Measurements from ENCODE around the gene BPIFA1. TPM values are rescaled to one million over a fixed set of nuclear protein-coding genes. Genes with fewer than 3 reads are reported as not detected.

Gene BPIFA1
- total RNA-seq = not detected

- Histone ChIP-seq H3K27me3 (ENCODE audit: control insufficient read depth in 3 of 3, insufficient read depth in 3 of 3, low read length in 3 of 3) (peaks cover 12 to 36% (median 15%) of the 10 kb centered on the region in 3 donors), H3K9me3 (ENCODE audit: control insufficient read depth in 3 of 3, low read length in 3 of 3) (no peaks in the 10 kb centered on the region), H3K4me1 (ENCODE audit: control insufficient read depth in 3 of 3, insufficient read depth in 3 of 3, low read length in 3 of 3) (no peaks in the 10 kb centered on the region), H3K4me3 (ENCODE audit: low read length in 3 of 3) (no peak within 1 kb of the TSS), H3K36me3 (ENCODE audit: control insufficient read depth in 3 of 3, insufficient read depth in 3 of 3, low read length in 3 of 3) (no peaks in the 10 kb centered on the region), H3K27ac (ENCODE audit: low read depth, low read length) (no peak within 1 kb of the TSS), H3K9ac (ENCODE audit: low read depth in 1 of 3, low read length in 3 of 3) (no peak within 1 kb of the TSS)
Observed at GRCh38 chr20:33235696-33236095, at the start of gene BPIFA1. BPIFA1 (plus strand) TSS chr20:33235996; CDS start chr20:33237712, 1,716 bp downstream.

- H3K9me3 ChIP-seq (ENCODE audit: control insufficient read depth in 3 of 3, low read length in 3 of 3) = peaks cover 0 to 4% (median 2%) of the 10 kb centered on the region in 3 donors
- no peak overlapping the region for H3K4me3 ChIP-seq (ENCODE audit: low read length in 3 of 3)
- H3K27me3 ChIP-seq (ENCODE audit: control insufficient read depth in 3 of 3, insufficient read depth in 3 of 3, low read length in 3 of 3) = peaks cover 0 to 6% (median 3%) of the 10 kb centered on the region in 3 donors
- H3K36me3 ChIP-seq (ENCODE audit: control insufficient read depth in 3 of 3, insufficient read depth in 3 of 3, low read length in 3 of 3) = no peaks in the 10 kb centered on the region
- H3K9ac ChIP-seq (ENCODE audit: low read depth in 1 of 3, low read length in 3 of 3) = no peak overlapping the region
- no peak overlapping the region for H3K27ac ChIP-seq (ENCODE audit: low read depth, low read length)
- H3K4me1 ChIP-seq (ENCODE audit: control insufficient read depth in 3 of 3, insufficient read depth in 3 of 3, low read length in 3 of 3) = no peaks in the 10 kb centered on the region
Observed at GRCh38 chr20:33187491-33187890, 48.3 kb upstream of the BPIFA1 start.

GRCh38 chr20:33188421-33188820, 47.4 kb upstream of the BPIFA1 start:
- Histone ChIP-seq H3K9me3 (ENCODE audit: control insufficient read depth in 3 of 3, low read length in 3 of 3) (peaks cover 0 to 2% (median 0%) of the 10 kb centered on the region in 3 donors), H3K27me3 (ENCODE audit: control insufficient read depth in 3 of 3, insufficient read depth in 3 of 3, low read length in 3 of 3) (peaks cover 0 to 4% (median 3%) of the 10 kb centered on the region in 3 donors), H3K4me3 (ENCODE audit: low read length in 3 of 3) (no peak overlapping the region), H3K4me1 (ENCODE audit: control insufficient read depth in 3 of 3, insufficient read depth in 3 of 3, low read length in 3 of 3) (no peaks in the 10 kb centered on the region), H3K27ac (ENCODE audit: low read depth, low read length) (no peak overlapping the region), H3K36me3 (ENCODE audit: control insufficient read depth in 3 of 3, insufficient read depth in 3 of 3, low read length in 3 of 3) (no peaks in the 10 kb centered on the region), H3K9ac (ENCODE audit: low read depth in 1 of 3, low read length in 3 of 3) (no peak overlapping the region)

GRCh38 chr20:33191484-33191883, 44.3 kb upstream of the BPIFA1 start:
- no peaks in the 10 kb centered on the region for H3K9me3 ChIP-seq (ENCODE audit: control insufficient read depth in 3 of 3, low read length in 3 of 3)

GRCh38 chr20:33191955-33192354, 43.8 kb upstream of the BPIFA1 start:
- no peaks in the 10 kb centered on the region for H3K4me1 ChIP-seq (ENCODE audit: control insufficient read depth in 3 of 3, insufficient read depth in 3 of 3, low read length in 3 of 3)
- H3K27ac ChIP-seq (ENCODE audit: low read depth, low read length) = no peak overlapping the region
- no peaks in the 10 kb centered on the region for H3K36me3 ChIP-seq (ENCODE audit: control insufficient read depth in 3 of 3, insufficient read depth in 3 of 3, low read length in 3 of 3)
- no peaks in the 10 kb centered on the region for H3K9me3 ChIP-seq (ENCODE audit: control insufficient read depth in 3 of 3, low read length in 3 of 3)
- no peak overlapping the region for H3K9ac ChIP-seq (ENCODE audit: low read depth in 1 of 3, low read length in 3 of 3)
- H3K27me3 ChIP-seq (ENCODE audit: control insufficient read depth in 3 of 3, insufficient read depth in 3 of 3, low read length in 3 of 3) = peaks cover 0 to 8% (median 3%) of the 10 kb centered on the region in 3 donors
- no peak overlapping the region for H3K4me3 ChIP-seq (ENCODE audit: low read length in 3 of 3)

More at GRCh38 chr20:33191484-33191883, 44.3 kb upstream of the BPIFA1 start:
- Histone ChIP-seq H3K9ac (ENCODE audit: low read depth in 1 of 3, low read length in 3 of 3) (no peak overlapping the region), H3K4me3 (ENCODE audit: low read length in 3 of 3) (no peak overlapping the region), H3K27ac (ENCODE audit: low read depth, low read length) (no peak overlapping the region), H3K27me3 (ENCODE audit: control insufficient read depth in 3 of 3, insufficient read depth in 3 of 3, low read length in 3 of 3) (peaks cover 0 to 8% (median 3%) of the 10 kb centered on the region in 3 donors), H3K4me1 (ENCODE audit: control insufficient read depth in 3 of 3, insufficient read depth in 3 of 3, low read length in 3 of 3) (no peaks in the 10 kb centered on the region), H3K36me3 (ENCODE audit: control insufficient read depth in 3 of 3, insufficient read depth in 3 of 3, low read length in 3 of 3) (no peaks in the 10 kb centered on the region)

GRCh38 chr20:33192912-33193501, 42.8 kb upstream of the BPIFA1 start:
- H3K4me3 ChIP-seq (ENCODE audit: low read length in 3 of 3) = no peak overlapping the region
- H3K9me3 ChIP-seq (ENCODE audit: control insufficient read depth in 3 of 3, low read length in 3 of 3) = no peaks in the 10 kb centered on the region
- H3K27ac ChIP-seq (ENCODE audit: low read depth, low read length) = no peak overlapping the region
- H3K27me3 ChIP-seq (ENCODE audit: control insufficient read depth in 3 of 3, insufficient read depth in 3 of 3, low read length in 3 of 3) = peaks cover 0 to 18% (median 8%) of the 10 kb centered on the region in 3 donors
- no peak overlapping the region for H3K9ac ChIP-seq (ENCODE audit: low read depth in 1 of 3, low read length in 3 of 3)
- no peaks in the 10 kb centered on the region for H3K36me3 ChIP-seq (ENCODE audit: control insufficient read depth in 3 of 3, insufficient read depth in 3 of 3, low read length in 3 of 3)
- no peaks in the 10 kb centered on the region for H3K4me1 ChIP-seq (ENCODE audit: control insufficient read depth in 3 of 3, insufficient read depth in 3 of 3, low read length in 3 of 3)

- no peak overlapping the region for H3K27ac ChIP-seq (ENCODE audit: low read depth, low read length)
- no peaks in the 10 kb centered on the region for H3K4me1 ChIP-seq (ENCODE audit: control insufficient read depth in 3 of 3, insufficient read depth in 3 of 3, low read length in 3 of 3)
- no peak overlapping the region for H3K4me3 ChIP-seq (ENCODE audit: low read length in 3 of 3)
- H3K36me3 ChIP-seq (ENCODE audit: control insufficient read depth in 3 of 3, insufficient read depth in 3 of 3, low read length in 3 of 3) = no peaks in the 10 kb centered on the region
- peaks cover 5 to 31% (median 8%) of the 10 kb centered on the region in 3 donors for H3K27me3 ChIP-seq (ENCODE audit: control insufficient read depth in 3 of 3, insufficient read depth in 3 of 3, low read length in 3 of 3)
- no peaks in the 10 kb centered on the region for H3K9me3 ChIP-seq (ENCODE audit: control insufficient read depth in 3 of 3, low read length in 3 of 3)
- no peak overlapping the region for H3K9ac ChIP-seq (ENCODE audit: low read depth in 1 of 3, low read length in 3 of 3)
Observed at GRCh38 chr20:33199026-33199425, 36.8 kb upstream of the BPIFA1 start.

- H3K27ac ChIP-seq (ENCODE audit: low read depth, low read length) = no peak overlapping the region
- H3K9me3 ChIP-seq (ENCODE audit: control insufficient read depth in 3 of 3, low read length in 3 of 3) = no peaks in the 10 kb centered on the region
- peaks cover 5 to 22% (median 8%) of the 10 kb centered on the region in 3 donors for H3K27me3 ChIP-seq (ENCODE audit: control insufficient read depth in 3 of 3, insufficient read depth in 3 of 3, low read length in 3 of 3)
- no peak overlapping the region for H3K9ac ChIP-seq (ENCODE audit: low read depth in 1 of 3, low read length in 3 of 3)
- no peaks in the 10 kb centered on the region for H3K4me1 ChIP-seq (ENCODE audit: control insufficient read depth in 3 of 3, insufficient read depth in 3 of 3, low read length in 3 of 3)
- H3K4me3 ChIP-seq (ENCODE audit: low read length in 3 of 3) = no peak overlapping the region
- H3K36me3 ChIP-seq (ENCODE audit: control insufficient read depth in 3 of 3, insufficient read depth in 3 of 3, low read length in 3 of 3) = no peaks in the 10 kb centered on the region
Observed at GRCh38 chr20:33202451-33202850, 33.3 kb upstream of the BPIFA1 start.

- Histone ChIP-seq H3K27me3 (ENCODE audit: control insufficient read depth in 3 of 3, insufficient read depth in 3 of 3, low read length in 3 of 3) (peaks cover 0 to 13% (median 5%) of the 10 kb centered on the region in 3 donors), H3K9ac (ENCODE audit: low read depth in 1 of 3, low read length in 3 of 3) (no peak overlapping the region), H3K27ac (ENCODE audit: low read depth, low read length) (no peak overlapping the region), H3K4me3 (ENCODE audit: low read length in 3 of 3) (no peak overlapping the region), H3K4me1 (ENCODE audit: control insufficient read depth in 3 of 3, insufficient read depth in 3 of 3, low read length in 3 of 3) (no peaks in the 10 kb centered on the region), H3K9me3 (ENCODE audit: control insufficient read depth in 3 of 3, low read length in 3 of 3) (no peaks in the 10 kb centered on the region), H3K36me3 (ENCODE audit: control insufficient read depth in 3 of 3, insufficient read depth in 3 of 3, low read length in 3 of 3) (no peaks in the 10 kb centered on the region)
Observed at GRCh38 chr20:33203444-33203843, 32.4 kb upstream of the BPIFA1 start.

GRCh38 chr20:33209789-33210188, 26.0 kb upstream of the BPIFA1 start:
- Histone ChIP-seq H3K36me3 (ENCODE audit: control insufficient read depth in 3 of 3, insufficient read depth in 3 of 3, low read length in 3 of 3) (no peaks in the 10 kb centered on the region), H3K4me3 (ENCODE audit: low read length in 3 of 3) (no peak overlapping the region), H3K27me3 (ENCODE audit: control insufficient read depth in 3 of 3, insufficient read depth in 3 of 3, low read length in 3 of 3) (peaks cover 10 to 27% (median 18%) of the 10 kb centered on the region in 3 donors), H3K27ac (ENCODE audit: low read depth, low read length) (no peak overlapping the region), H3K4me1 (ENCODE audit: control insufficient read depth in 3 of 3, insufficient read depth in 3 of 3, low read length in 3 of 3) (no peaks in the 10 kb centered on the region), H3K9ac (ENCODE audit: low read depth in 1 of 3, low read length in 3 of 3) (no peak overlapping the region), H3K9me3 (ENCODE audit: control insufficient read depth in 3 of 3, low read length in 3 of 3) (no peaks in the 10 kb centered on the region)

Measured in skeletal muscle tissue (tissue), 4 donors.